Measurements from ENCODE around the gene CDADC1.
A peak's percentile ranks its signal among the peaks of the same experiment; 100 is the strongest.

CDADC1 gene

GRCh38 chr13:49247643-49248621, at the start of gene CDADC1:
CDADC1 (plus strand) TSS chr13:49247925; CDS start chr13:49248038, 113 bp downstream.
- DNase-seq (peak; percentile 98), ATAC-seq (peak; percentile 95)
- Mint-ChIP-seq H3K36me3 (ENCODE audit: low read depth) (peaks cover 3% of the 10 kb centered on the region), H3K9me3 (no peaks in the 10 kb centered on the region), H3K27ac (peak within 1 kb of the TSS; percentile 96), H3K4me1 (peaks cover 42% of the 10 kb centered on the region), H3K4me3 (peak within 1 kb of the TSS; percentile 99), H3K27me3 (no peaks in the 10 kb centered on the region)

- ATAC-seq (no peak), DNase-seq (no peak)
- Mint-ChIP-seq H3K36me3 (ENCODE audit: low read depth) (peaks cover 35% of the 10 kb centered on the region), H3K9me3 (no peaks in the 10 kb centered on the region), H3K27ac (no peak overlapping the region), H3K4me1 (no peaks in the 10 kb centered on the region), H3K27me3 (no peaks in the 10 kb centered on the region), H3K4me3 (no peak overlapping the region)
Observed at GRCh38 chr13:49206641-49207040, 41.1 kb upstream of the CDADC1 start.

- Mint-ChIP-seq H3K36me3 (ENCODE audit: low read depth) (peaks cover 29% of the 10 kb centered on the region), H3K27me3 (no peaks in the 10 kb centered on the region), H3K4me3 (no peak overlapping the region), H3K9me3 (no peaks in the 10 kb centered on the region), H3K27ac (no peak overlapping the region), H3K4me1 (no peaks in the 10 kb centered on the region)
- no peak for ATAC-seq
- DNase-seq = no peak
Observed at GRCh38 chr13:49208619-49209018, 39.1 kb upstream of the CDADC1 start.

GRCh38 chr13:49210114-49210513, 37.6 kb upstream of the CDADC1 start:
- no peaks in the 10 kb centered on the region for H3K27me3 Mint-ChIP-seq
- H3K9me3 Mint-ChIP-seq = no peaks in the 10 kb centered on the region
- peaks cover 8% of the 10 kb centered on the region for H3K4me1 Mint-ChIP-seq
- H3K4me3 Mint-ChIP-seq = no peak overlapping the region
- no peak overlapping the region for H3K27ac Mint-ChIP-seq
- H3K36me3 Mint-ChIP-seq (ENCODE audit: low read depth) = peaks cover 22% of the 10 kb centered on the region
- DNase-seq (no peak), ATAC-seq (no peak)

GRCh38 chr13:49210669-49211068, 37.1 kb upstream of the CDADC1 start:
- no peak for ATAC-seq
- H3K27ac Mint-ChIP-seq = no peak overlapping the region
- no peak for DNase-seq
- H3K36me3 Mint-ChIP-seq (ENCODE audit: low read depth) = peaks cover 19% of the 10 kb centered on the region
- H3K4me3 Mint-ChIP-seq = no peak overlapping the region
- no peaks in the 10 kb centered on the region for H3K9me3 Mint-ChIP-seq
- no peaks in the 10 kb centered on the region for H3K27me3 Mint-ChIP-seq
- H3K4me1 Mint-ChIP-seq = peaks cover 11% of the 10 kb centered on the region

- Mint-ChIP-seq H3K27ac (no peak overlapping the region), H3K4me3 (no peak overlapping the region), H3K9me3 (no peaks in the 10 kb centered on the region), H3K36me3 (ENCODE audit: low read depth) (peaks cover 11% of the 10 kb centered on the region), H3K4me1 (peaks cover 11% of the 10 kb centered on the region), H3K27me3 (peaks cover 18% of the 10 kb centered on the region)
- ATAC-seq (no peak), DNase-seq (no peak)
Observed at GRCh38 chr13:49213539-49213938, 34.2 kb upstream of the CDADC1 start.

- no peak overlapping the region for H3K4me3 Mint-ChIP-seq
- no peak for DNase-seq
- peak overlapping the region; percentile 29 for H3K27ac Mint-ChIP-seq
- ATAC-seq = no peak
- H3K9me3 Mint-ChIP-seq = no peaks in the 10 kb centered on the region
- H3K36me3 Mint-ChIP-seq (ENCODE audit: low read depth) = peaks cover 9% of the 10 kb centered on the region
- H3K27me3 Mint-ChIP-seq = peaks cover 25% of the 10 kb centered on the region
- peaks cover 11% of the 10 kb centered on the region for H3K4me1 Mint-ChIP-seq
Observed at GRCh38 chr13:49213997-49214916, 33.5 kb upstream of the CDADC1 start.

GRCh38 chr13:49214917-49215376, 32.8 kb upstream of the CDADC1 start:
- Mint-ChIP-seq H3K4me3 (peak overlapping the region; percentile 6), H3K27ac (peak overlapping the region; percentile 29), H3K9me3 (no peaks in the 10 kb centered on the region), H3K27me3 (peaks cover 31% of the 10 kb centered on the region), H3K4me1 (peaks cover 14% of the 10 kb centered on the region), H3K36me3 (ENCODE audit: low read depth) (peaks cover 9% of the 10 kb centered on the region)
- DNase-seq (peak; percentile 41), ATAC-seq (peak; percentile 67)

GRCh38 chr13:49216334-49216733, 31.4 kb upstream of the CDADC1 start:
- no peak overlapping the region for H3K27ac Mint-ChIP-seq
- H3K4me1 Mint-ChIP-seq = peaks cover 15% of the 10 kb centered on the region
- H3K36me3 Mint-ChIP-seq (ENCODE audit: low read depth) = peaks cover 3% of the 10 kb centered on the region
- peaks cover 33% of the 10 kb centered on the region for H3K27me3 Mint-ChIP-seq
- H3K4me3 Mint-ChIP-seq = no peak overlapping the region
- ATAC-seq = no peak
- no peaks in the 10 kb centered on the region for H3K9me3 Mint-ChIP-seq
- DNase-seq = no peak

GRCh38 chr13:49217962-49218492, 29.7 kb upstream of the CDADC1 start:
- Mint-ChIP-seq H3K9me3 (no peaks in the 10 kb centered on the region), H3K27me3 (peaks cover 49% of the 10 kb centered on the region), H3K4me3 (no peak overlapping the region), H3K4me1 (peaks cover 16% of the 10 kb centered on the region), H3K27ac (no peak overlapping the region), H3K36me3 (ENCODE audit: low read depth) (peaks cover 3% of the 10 kb centered on the region)
- DNase-seq (no peak), ATAC-seq (no peak)

- Mint-ChIP-seq H3K27ac (no peak overlapping the region), H3K9me3 (no peaks in the 10 kb centered on the region), H3K27me3 (peaks cover 51% of the 10 kb centered on the region), H3K36me3 (ENCODE audit: low read depth) (peaks cover 3% of the 10 kb centered on the region), H3K4me3 (no peak overlapping the region), H3K4me1 (peaks cover 16% of the 10 kb centered on the region)
- DNase-seq (no peak), ATAC-seq (no peak)
Observed at GRCh38 chr13:49218493-49219051, 29.2 kb upstream of the CDADC1 start.

GRCh38 chr13:49219647-49220035, 28.1 kb upstream of the CDADC1 start:
- Mint-ChIP-seq H3K27me3 (peaks cover 56% of the 10 kb centered on the region), H3K4me1 (peaks cover 12% of the 10 kb centered on the region), H3K27ac (no peak overlapping the region), H3K36me3 (ENCODE audit: low read depth) (peaks cover 3% of the 10 kb centered on the region), H3K4me3 (peak overlapping the region; percentile 55), H3K9me3 (no peaks in the 10 kb centered on the region)
- no peak for DNase-seq
- no peak for ATAC-seq

GRCh38 chr13:49220036-49220855, 27.5 kb upstream of the CDADC1 start, which contains the start of gene MLNR:
MLNR (plus strand) TSS chr13:49220338; CDS start chr13:49220338, 0 bp downstream.
- H3K27me3 Mint-ChIP-seq = peaks cover 59% of the 10 kb centered on the region

More at GRCh38 chr13:49220036-49220855, 27.5 kb upstream of the CDADC1 start, which contains the start of gene MLNR:
- Mint-ChIP-seq H3K9me3 (no peaks in the 10 kb centered on the region), H3K4me3 (peak within 1 kb of the TSS; percentile 55), H3K4me1 (peaks cover 6% of the 10 kb centered on the region), H3K27ac (no peak within 1 kb of the TSS), H3K36me3 (ENCODE audit: low read depth) (peaks cover 3% of the 10 kb centered on the region)
- peak; percentile 69 for ATAC-seq
- DNase-seq = peak; percentile 52

All from activated naive CD8-positive, alpha-beta T cell treated with anti-CD3 and anti-CD28 coated beads, Interleukin-2, amount 50 U/mL, for 24 hours (primary cell).